NCI-H446 treated with DMSO at 0.1 percent for 48 hours (cell line): ENCODE results near the gene PRDM5.
A peak's percentile ranks its signal among the peaks of the same experiment; 100 is the strongest.

Experiments
- DNase-seq: peaks from one replicate; lab custom pipeline; 2025; lab: John Stamatoyannopoulos, UW

The PRDM5 gene

DNA sequence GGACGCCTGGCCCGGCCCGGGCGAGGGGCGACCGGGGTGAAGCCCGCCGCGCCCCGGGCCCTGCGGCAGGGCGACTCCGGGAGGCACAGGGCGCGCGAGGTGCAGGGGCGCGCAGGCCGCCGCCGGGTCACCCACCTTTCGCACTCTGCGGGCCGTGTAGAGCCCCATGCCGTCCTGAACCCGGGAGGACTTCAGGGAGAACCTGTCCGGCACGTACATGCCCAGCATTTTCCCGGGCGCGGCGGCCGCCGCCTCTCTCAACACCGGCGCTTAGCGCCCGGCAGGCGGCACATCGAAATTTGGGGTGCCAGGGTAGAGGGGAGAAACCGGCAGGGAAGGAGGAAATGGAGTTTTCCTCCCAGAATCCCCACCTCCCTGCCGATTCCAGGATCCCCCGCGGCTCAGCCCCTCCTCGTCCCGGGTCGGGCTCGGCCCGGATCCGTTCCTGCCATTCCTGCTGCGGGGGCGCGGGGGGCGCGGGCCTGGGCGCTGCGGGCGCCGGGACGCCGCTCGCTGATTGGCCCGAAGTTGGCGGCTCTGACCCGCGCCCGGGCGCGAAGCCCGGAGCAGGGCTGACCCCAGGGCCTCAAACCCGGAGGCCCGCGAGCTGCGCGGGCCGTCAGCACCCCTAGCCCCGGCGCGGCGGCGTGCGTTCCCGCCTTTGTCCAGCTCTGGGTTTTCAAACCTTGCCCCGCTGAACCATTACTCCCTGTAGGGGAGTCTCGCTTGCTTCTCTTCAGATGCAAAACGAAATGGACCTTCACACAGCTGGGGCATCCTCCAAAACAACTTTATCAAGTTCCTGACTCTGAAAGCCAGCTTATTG is at the start of gene PRDM5:
Gene PRDM5 (minus strand): TSS at position 346 of the 826 bp plus-strand sequence. CDS start 118 bp downstream, at position 228.
- DNase-seq, result peak; percentile 13

DNA sequence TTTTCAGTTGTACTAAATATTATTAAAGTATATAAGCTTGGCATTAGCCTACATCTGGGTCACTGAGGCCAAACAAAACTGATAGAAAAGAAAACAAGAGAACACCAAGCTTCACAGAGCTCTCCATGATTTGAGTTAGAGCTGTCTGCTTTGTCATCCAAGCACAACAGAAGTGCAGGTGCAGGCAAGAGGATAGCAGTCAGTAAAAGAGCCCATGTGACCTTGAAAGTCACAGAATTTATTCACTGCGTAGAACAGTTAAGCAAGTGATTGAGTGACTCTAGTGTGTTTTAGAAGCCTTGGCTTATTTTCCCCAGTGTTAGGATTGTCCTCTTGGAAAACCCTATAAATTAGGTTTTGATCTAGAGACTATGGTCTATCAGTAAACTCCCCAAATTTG is 49.4 kb upstream of the PRDM5 start:
- no peak for DNase-seq

DNA sequence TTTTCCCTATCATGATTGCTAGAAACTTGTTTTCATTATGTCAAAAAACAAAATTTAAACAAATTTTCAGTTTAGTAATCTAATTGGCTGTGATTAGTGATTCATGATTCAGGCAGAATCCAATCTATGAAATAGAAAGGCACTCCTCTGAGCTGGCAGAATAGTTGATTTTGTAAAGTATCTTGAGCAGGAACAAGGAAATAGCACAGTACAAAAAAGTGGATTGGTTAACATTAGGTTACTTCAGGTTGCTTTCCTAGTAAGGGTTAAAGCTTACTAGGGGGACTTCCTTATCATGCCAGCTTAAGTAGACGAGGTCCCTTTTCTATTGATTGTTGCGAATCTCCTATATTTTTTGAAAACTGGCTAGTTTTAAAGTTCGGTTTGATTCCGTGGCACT is 43.4 kb upstream of the PRDM5 start:
- DNase-seq, result no peak

DNA sequence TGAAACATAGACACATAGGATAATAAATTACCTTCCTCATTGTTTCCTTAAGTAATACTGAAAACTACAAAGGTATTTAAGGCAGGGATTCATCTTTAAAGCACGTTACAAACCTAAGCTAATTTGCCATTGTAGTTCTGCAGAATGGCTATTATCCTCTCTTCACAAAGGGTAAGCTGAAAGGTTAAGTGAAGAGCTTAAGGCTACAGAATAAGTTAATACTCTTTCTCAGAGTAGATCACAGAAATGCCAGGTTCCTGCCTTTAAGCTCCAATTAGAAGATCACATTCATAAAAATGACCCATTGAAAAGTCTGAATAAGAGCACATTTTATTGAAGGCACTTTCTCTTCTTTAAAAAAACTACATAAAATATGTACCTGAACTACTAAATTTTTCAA is 42.1 kb upstream of the PRDM5 start:
- DNase-seq, result no peak

DNA sequence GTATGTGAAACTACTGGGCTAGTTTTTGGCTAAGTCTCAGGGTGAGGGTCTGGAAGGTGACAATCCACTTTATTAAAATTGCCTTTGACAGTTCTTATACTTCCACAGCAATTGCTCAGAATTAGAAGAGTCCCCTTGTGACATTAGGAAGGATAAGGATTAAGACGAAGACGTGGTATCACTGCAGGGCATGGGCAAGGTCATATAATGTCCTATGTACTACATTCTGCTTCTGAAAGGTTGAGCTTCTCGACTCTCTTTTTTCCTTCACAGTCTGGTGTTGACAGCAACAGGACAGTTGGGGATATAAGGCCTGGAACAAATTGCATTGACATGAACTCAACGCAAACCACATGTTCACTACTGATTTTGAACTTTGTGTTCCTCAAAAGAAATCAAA is 40.9 kb upstream of the PRDM5 start:
- DNase-seq, result no peak

DNA sequence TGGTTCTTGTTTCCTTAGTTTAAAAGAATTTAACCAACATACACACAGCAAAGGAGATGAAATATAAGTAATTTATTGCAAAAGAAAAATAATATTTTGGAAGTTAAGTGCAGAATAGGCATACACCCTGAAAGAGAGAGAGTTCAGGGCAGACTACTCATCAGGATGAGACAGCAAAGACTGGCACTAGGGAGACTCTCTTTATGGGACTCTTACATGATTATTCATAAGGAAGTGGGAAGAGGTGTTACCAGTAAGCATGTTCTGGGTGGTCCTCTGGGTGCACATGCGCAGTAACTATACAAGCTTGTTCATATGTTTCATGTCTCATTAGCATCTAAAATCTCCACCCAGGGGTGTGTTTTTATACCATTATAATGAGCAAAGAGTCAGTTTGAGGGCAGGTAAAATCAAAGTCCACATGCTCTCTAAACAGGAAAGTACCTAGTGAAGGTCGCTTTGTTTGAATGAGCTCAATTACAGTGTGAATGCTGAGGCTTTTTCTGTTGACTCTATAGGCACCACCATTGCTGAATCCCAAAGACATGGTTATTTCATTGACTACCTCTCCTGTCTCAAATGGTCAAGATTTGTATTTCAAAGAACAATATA is 38.2 kb upstream of the PRDM5 start:
- no peak for DNase-seq

DNA sequence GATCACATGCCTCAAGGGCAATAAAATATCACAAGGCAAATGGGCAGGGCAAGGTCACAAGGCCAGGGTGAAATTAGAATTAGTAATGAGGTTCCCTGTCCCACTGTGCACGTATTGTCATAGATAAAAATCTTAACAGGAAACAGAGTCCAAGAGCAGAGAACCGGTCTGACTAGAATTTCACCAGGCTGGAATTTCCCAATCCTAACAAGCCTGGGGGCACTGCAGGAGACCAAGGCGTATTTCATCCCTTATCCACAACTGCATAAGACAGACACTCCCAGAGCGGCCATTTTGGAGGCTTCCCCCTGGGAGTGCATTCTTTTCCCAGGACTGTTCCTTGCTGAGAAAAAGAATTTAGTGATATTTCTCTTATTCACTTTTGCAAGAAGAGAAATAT is 25.9 kb upstream of the PRDM5 start:
- no peak for DNase-seq

DNA sequence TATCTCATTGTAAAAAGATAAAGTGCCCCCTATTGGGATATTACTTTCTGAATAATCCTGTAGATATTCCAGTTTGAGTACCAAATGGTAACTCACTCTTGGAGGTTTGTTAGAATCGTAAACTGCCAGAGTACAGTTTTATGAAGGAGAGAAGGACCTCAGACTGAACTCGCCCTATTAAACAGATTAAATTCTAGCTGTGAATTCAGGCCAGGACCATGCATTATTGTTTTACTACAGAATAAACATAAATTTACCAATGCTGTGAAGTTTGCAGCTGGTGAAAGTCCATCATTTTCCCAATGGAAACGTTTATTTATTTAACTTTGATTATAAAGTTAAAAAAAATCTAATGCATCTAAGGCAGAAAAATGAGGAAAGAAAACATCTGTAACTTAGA is 20.2 kb upstream of the PRDM5 start:
- no peak for DNase-seq

DNA sequence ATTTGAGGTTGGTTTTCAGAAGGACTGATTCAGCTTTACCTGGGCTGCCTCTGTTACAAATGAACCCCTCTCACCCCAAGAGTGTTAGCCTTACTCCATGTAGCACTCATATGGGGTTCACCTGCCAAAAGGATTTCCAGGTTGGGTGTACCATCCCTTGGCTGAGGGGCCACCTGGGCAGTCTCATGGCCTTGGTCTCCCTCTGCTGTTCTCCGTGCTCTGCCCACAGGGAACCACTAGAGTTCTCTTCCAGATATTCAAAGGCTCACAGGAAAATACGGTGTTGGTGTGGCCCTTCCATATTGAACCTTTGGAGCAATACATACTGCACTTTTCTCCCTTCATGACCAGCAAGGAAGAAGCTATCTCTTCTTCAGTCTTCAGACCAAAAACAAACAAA is 18.0 kb upstream of the PRDM5 start:
- DNase-seq, result no peak

DNA sequence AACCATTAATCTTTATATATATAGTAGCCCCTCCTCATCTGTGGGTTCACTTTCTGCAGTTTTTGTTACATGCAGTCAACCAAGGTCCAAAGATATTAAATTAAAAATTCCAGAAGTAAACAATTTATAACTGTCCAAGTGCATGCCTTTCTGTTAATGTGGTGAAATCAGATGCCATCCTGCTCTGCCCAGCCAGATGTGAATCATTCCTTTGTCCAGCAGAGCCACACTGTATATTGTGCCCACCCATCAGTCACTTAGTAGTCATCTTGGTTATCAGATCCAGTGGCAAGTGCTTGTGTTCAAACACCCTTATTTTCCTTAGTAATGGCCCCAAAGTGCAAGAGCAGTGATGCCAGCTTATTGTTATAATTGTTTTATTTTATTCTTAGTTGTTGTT is 17.2 kb upstream of the PRDM5 start:
- no peak for DNase-seq

DNA sequence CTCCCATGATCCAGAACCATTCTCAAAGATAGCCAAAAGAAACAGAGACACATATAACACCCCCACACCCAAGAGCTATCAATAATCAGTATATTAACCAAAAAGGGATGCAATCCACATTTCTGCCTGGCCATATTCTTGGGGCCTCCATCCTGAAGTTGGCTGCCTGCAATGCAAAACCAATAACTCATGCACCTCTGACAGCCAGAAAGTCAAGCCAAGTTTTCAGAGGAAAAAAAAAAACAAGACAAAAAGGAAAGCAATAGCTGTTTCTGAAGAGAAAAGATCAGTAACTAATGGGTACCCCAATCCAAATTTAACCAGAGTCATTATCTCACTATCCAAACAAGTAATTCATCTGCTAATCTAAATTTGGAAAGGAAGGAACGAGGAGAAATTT is 7.3 kb upstream of the PRDM5 start:
- no peak for DNase-seq

DNA sequence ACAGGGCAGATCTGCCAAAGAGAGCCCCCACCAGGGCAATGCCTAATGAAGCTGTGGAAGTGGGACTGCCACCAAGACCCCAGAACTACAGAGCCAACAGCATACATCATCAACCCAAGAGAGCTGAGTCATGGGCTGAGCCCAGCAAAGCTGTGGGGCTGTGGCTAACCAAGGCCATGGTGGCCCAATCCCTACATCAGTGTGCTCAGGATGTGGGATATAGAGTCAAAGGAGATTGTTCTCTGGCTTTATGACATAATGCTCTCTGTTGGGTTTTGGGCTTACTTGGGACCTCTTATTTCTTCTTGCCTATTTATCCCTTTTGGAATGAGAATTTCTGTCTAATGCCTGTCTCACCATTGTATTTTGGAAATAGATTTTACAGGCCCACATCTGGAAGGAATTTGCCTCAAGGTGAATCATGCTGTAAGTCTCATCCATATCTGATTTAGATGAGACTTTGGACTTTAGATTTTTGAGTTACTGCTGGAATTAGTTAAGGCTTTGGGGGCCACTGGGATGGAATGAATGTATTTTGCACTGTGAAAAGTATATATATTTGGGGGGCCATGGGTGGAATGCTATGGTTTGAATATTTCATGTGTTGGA is 5.4 kb upstream of the PRDM5 start:
- DNase-seq, result no peak

DNA sequence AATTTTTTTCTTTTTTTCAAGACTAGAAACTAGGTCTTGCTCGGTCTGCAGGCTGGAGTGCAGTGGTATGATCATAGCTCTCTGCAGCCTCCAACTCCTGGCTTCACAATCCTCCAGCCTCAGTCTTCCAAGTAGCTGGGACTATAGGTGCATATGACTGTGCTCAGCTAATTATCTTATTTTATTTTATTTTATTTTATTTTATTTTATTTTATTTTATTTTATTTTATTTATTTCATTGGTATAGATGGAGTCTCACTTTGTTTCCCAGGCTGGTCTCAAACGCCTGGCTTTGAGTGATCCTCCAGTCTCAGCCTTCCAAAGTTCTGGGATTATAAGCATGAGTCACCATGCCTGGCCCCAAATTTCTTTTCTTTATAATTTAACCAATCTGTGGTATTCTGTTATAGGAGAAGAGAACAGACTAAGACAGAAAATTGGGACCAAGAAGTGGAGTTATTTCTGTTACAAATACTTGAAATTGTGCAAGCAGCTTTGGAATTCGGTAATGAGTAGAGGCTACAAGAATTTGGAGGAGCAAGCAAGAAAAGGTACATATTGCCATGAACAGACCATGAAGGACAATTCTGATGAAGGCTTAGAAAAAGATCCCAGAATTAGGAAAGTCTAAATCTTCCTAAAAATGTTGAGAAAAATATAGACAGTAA is 4.0 kb upstream of the PRDM5 start:
- no peak for DNase-seq

DNA sequence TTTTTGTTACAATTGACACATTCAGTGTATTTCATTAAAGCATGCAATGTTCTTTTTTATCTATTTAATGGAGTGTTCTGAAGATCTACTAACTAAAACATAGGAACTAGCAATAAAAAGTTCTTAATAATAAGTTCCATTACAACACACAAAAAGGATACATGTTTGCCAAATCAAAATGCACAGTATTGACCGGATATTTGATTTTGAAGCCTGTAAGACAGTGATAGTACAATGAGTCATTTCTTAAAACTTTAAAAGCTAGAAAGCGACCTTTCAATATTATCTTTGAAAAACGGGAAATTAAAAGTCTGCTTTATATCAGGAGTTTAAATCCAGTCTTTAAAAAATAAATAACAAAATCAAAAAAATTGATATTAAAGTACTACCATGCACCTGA is 2.4 kb upstream of the PRDM5 start:
- DNase-seq, result no peak

DNA sequence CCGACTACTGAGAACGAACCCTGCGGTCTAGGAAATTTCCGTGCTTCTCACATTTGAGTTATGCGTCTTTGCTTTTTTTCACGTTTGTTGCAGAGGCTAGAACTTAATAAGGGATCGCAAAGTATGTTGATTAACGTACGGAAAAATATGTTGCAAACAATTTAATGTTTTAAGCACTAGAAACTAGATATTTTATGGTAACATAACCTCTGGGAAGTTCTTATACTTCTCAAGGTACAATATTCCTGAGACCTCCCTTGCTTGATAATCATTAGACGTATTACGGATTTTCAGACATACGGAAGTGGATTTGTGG is 639 bp upstream of the PRDM5 start:
- DNase-seq, result no peak

DNA sequence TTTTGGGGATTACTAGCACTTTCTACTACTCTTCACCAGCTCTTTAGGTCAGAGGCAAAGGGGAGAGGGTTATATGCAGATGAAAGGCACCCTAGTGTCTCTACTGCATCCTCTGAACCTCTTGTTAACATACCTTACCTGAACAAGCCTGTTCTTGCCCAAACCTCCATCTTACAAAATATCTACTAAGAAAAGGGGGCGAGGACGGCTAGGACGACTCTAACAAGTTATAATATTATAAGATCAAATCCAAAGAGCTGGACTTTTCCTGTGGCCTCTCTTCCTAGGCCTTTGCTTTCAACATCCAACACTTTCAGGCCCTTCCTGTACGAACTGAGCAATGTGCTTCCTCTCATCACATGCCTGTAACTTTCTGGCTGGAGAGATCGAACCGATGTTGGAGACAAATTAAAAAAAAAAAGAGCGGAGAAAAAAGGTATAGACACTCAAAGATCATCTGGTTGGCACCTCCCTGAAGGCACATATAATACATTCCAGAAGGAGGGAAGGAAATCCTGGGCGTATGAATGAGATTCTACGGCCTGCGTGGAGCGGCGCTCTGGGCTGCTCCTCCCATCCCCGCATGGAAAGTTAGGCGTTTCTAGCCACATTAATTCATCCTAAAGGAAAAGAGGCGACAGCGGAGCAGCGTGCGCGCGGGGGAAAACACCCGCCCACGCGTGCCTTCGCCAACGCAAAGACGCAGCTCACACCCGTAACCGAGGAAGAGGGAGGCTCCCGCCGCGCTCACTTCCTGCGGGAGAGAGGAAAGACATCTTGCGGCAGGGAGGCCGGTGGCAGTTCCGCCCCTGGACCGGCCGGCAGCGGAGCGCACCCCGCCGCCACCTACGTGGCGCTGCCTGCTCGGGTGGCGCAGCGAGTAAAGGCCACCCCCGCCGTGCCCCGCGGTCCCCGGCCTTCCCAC is 808 bp downstream of the PRDM5 start:
- peak; percentile 13 for DNase-seq

DNA sequence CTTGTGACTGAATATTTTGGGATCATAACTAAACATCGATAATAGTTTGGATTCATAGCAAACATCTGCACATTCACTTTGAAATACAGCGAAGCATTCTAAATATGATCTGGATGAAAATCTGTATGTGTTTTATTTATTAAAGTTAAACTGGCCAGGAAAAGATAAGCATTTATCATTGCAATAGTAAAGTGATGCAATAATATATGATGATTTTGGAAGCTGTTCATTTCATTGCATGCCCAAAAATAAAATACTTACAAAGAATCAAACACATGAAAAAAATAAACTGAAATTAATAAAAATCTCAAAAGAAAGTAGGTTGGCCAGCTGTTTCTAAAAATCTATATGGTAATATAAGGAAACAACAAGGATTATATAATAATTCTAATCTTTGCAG is 1.9 kb downstream of the PRDM5 start:
- DNase-seq, result no peak

DNA sequence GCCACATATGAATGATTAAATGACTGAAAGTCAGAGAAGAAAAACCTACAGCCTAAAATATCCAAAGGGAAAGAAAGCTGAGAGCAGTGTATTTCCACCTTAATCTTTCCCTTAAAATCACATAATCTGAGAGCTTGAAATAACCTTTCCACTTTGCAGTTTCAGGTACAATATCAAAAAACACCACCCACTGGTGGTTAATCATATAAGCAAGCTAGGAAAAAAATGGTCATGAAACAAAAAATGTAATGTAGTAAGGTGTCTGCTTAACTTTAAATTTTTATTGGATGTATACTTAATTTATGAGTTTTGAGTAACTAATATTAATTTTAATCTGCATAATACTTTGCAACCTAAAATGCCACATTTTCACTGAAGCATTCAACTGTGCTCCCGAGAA is 3.2 kb downstream of the PRDM5 start:
- DNase-seq, result no peak

DNA sequence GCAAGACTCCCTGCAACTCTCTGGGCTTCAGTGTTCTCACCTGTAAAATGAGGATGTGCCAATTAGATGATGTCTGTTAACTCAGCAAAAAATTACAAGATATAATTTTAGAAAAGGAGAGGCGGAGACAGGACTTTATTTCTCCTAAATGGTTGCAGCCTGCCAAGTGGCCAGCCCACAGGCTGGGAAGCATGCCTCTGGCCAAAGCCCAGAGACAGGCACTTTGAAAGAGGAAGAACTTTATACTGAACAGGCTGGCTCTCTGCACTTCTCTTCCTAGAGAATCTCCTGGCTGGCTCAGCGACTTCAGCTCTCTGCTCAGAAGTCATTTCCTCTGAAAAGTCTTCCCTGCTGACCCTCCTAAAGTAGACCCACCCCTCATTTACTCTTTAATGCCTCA is 3.7 kb downstream of the PRDM5 start:
- no peak for DNase-seq

DNA sequence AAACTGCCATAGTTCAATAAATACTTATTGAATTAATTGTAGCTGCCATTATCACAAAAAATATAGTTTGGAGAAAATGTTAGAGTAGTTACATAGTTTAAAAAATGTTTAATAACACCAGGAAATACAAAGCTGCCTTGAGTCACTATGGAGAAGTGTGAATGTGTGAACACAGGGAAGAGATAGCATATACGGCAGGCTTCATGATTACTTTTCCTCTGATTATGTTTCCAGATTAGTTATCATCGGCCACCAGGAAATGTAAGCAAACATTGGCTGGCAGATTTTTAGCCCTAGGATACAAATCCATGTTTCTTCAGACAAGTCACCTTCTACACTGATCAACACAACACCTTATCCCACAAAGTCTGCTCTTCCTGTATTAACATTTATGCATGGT is 4.4 kb downstream of the PRDM5 start:
- no peak for DNase-seq

DNA sequence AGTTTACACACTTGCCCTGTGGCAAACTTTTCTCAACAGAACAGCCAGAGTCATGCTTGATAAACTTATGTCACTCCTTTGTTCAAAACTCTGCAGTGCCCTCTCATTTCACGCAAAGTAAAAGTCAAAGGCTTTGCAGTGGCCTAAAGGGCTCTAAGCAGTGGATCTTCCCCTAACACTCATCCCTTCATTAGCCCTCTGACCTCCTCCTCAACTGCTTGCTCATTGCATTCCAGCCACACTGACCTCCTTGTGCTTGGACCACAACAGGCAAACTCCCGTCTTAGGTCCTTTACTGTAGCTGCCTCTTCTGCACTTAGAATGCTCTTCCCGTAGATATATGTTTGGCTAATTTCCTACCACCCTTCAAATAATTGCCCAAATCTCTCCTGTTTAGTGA is 5.6 kb downstream of the PRDM5 start:
- no peak for DNase-seq

DNA sequence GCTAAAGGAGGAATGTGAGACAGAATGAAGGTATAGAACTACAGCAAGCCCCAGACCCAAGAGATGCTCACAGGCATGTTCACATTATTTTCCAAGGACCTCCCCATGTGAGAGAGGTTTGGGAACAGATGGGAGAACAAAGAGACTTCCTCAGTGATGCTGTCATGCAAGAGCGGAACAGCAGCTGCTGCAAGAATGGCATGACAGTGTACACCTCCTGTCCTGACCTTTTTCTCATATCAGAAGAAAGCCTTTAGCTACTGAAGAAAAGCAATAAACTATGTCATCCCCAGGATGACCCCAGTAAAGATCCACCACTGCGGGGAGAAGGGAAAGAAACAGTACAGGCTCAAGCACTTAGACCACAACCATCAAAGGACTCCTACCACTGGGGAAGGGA is 7.2 kb downstream of the PRDM5 start:
- peak; percentile 3 for DNase-seq
